ENCODE measurements around the gene PTPRN2. TPM values are rescaled to one million over a fixed set of nuclear protein-coding genes. Genes with fewer than 3 reads are reported as not detected.

The PTPRN2 gene
- total RNA-seq, 2 experiments from 2014 or later = 0.46 to 0.51 TPM

GRCh38 chr7:158028290-158028941 is 559.2 kb downstream of the PTPRN2 start:
- intact Hi-C loops (cut with DNase I, micrococcal nuclease) = no loop called here
- H3K27ac Mint-ChIP-seq = no peak overlapping the region

DNA sequence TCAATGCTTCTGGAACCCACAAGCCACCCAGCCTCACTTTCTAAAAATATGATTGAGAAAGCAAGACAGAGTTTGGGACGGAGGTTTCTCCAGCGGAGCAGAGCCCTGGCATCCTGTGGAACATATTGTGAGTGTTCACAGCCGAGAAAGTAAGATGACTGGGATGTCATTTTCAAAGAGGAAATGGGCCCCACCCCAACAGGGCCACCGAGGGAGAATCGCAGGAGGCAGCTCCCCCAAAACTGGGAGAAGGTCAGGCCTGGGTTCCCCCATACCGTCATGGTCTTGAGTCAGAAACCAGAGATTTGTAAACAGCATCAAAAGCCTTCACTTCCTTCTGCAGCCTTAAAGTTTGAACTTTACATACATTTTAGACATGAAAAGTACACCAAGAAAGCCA is 560.0 kb downstream of the PTPRN2 start:
- H3K4me1 Mint-ChIP-seq = no peaks in the 10 kb centered on the region
- DNase-seq (no peak), ATAC-seq (no peak)
- no peaks in the 10 kb centered on the region for H3K36me3 Mint-ChIP-seq (ENCODE audit: low read depth)
- H3K27me3 Mint-ChIP-seq = no peaks in the 10 kb centered on the region
- intact Hi-C loops (cut with DNase I, micrococcal nuclease) = no loop called here
- ChIA-PET POLR2A (no interaction called here), CTCF (interaction anchor here (0.7 kb wide), 1 partner anchor 12 kb away, joined by 4 read pairs; no protein-coding TSS in a partner anchor)
- H3K9me3 Mint-ChIP-seq (ENCODE audit: low read depth) = no peaks in the 10 kb centered on the region
- H3K27ac Mint-ChIP-seq = no peak overlapping the region
- H3K4me3 Mint-ChIP-seq = no peak overlapping the region

More at GRCh38 chr7:158028290-158028941, 559.2 kb downstream of the PTPRN2 start:
- Mint-ChIP-seq H3K4me1 (no peaks in the 10 kb centered on the region), H3K9me3 (ENCODE audit: low read depth) (no peaks in the 10 kb centered on the region), H3K4me3 (no peak overlapping the region), H3K36me3 (ENCODE audit: low read depth) (no peaks in the 10 kb centered on the region), H3K27me3 (no peaks in the 10 kb centered on the region)
- DNase-seq = no peak
- POLR2A ChIA-PET = no interaction called here
- CTCF ChIA-PET = interaction anchor here (0.7 kb wide), 1 partner anchor 12 kb away, joined by 4 read pairs; no protein-coding TSS in a partner anchor
- ATAC-seq = no peak

DNA sequence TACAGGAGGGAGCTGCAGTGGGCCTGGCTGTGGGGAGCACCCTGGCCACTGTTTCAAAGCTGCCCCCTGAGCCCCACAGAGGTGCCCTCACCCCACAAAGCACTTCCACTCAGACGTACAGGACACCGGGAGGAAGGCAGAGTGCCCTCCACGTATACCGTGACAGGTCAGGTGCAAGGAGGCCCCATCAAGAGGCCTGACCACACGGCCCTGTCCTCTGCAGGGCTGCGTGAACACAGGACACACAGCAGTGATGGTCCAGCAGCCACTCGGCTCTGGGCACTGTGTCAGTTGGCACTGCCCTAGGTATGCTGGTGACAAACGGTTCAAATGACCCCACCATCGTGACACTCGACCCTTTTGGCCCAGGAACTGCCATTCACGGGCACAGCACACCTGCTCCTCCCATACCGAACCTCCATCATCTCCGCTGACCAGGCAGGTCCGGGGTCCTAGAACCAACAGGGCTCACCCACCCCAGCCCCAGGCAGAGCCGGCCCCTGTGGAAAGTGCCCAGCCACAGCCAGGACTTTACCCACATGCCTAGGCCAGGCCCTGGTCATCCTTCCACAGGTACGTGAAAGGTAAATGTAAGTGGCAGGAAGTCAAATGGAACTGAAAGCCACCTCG is 560.9 kb downstream of the PTPRN2 start:
- DNase-seq = no peak
- H3K4me3 Mint-ChIP-seq = no peak overlapping the region
- H3K36me3 Mint-ChIP-seq (ENCODE audit: low read depth) = no peaks in the 10 kb centered on the region
- no peaks in the 10 kb centered on the region for H3K27me3 Mint-ChIP-seq
- no peak for ATAC-seq
- no peak overlapping the region for H3K27ac Mint-ChIP-seq
- H3K9me3 Mint-ChIP-seq (ENCODE audit: low read depth) = no peaks in the 10 kb centered on the region
- ChIA-PET POLR2A (no interaction called here), CTCF (no interaction called here)
- no peaks in the 10 kb centered on the region for H3K4me1 Mint-ChIP-seq
- intact Hi-C loops (cut with DNase I, micrococcal nuclease) = no loop called here

DNA sequence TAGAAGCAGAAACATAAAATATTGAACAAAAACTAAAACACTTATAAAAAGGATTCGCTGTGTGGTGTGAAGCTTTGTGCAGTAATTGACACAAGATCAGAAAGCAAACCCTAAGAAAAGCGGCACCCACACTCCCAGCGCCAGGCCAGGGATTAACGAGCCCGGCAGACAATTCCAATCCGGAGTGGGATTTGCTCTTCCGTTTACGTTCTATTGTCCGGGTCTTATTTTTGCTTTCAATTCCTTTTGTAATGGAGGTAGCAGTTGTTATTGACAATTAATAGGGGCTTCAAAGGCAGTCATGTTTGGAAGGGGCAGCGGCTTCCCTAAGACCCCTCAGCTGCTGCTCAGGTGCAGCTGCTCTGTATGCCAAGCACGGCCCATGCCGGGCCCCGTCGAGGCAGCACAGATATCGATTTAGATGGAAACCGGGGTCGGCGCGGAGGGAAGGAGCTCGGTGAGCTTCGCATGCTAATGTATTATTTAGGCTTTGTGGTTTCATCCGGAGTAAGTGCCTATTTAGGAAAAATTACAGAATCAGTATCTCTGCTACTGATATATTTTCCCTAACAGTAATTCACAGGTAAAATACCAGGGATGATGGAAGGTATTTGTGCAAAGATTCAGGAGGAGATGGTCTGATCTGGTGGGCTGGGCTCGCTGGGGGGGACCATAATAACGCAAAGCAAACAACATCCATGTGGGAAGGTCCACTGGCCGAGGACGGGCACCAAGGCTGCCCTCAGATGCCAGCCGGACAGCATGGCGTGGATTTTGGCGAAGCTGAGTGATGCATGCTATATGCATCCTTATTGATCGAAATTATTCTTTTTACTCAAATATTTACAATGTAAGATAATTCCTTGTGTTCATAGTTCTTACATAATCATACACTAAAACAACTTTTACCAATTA is 561.7 kb downstream of the PTPRN2 start:
- Mint-ChIP-seq H3K36me3 (ENCODE audit: low read depth) (no peaks in the 10 kb centered on the region), H3K4me3 (no peak overlapping the region), H3K4me1 (no peaks in the 10 kb centered on the region), H3K9me3 (ENCODE audit: low read depth) (no peaks in the 10 kb centered on the region), H3K27ac (no peak overlapping the region), H3K27me3 (no peaks in the 10 kb centered on the region)
- no peak for ATAC-seq
- intact Hi-C loops (cut with DNase I, micrococcal nuclease) = no loop called here
- ChIA-PET POLR2A (no interaction called here), CTCF (no interaction called here)
- no peak for DNase-seq

DNA sequence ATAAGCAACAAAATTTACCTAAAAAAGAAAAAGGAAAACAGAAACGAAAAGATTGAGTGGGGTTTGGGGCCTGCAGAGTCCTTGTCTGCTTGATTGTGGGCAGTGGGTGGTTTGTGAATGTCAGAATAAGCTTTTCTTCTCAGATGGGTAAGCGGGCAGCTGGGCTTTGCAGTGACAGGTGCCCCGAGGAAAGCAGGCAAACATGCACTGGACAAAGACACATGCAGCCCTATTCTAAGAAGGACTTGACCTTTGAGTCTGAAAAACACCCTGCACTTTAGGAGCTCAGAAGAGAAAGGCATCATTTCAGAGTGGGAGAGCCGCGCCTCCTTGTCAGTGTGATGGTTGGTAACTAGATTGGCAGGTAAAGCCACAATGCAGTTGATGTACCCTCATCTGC is 562.7 kb downstream of the PTPRN2 start:
- no peak for ATAC-seq
- Mint-ChIP-seq H3K9me3 (ENCODE audit: low read depth) (no peaks in the 10 kb centered on the region), H3K27me3 (no peaks in the 10 kb centered on the region), H3K36me3 (ENCODE audit: low read depth) (no peaks in the 10 kb centered on the region), H3K27ac (no peak overlapping the region), H3K4me1 (no peaks in the 10 kb centered on the region), H3K4me3 (no peak overlapping the region)
- DNase-seq = no peak
- intact Hi-C loops (cut with DNase I, micrococcal nuclease) = no loop called here
- ChIA-PET POLR2A (no interaction called here), CTCF (no interaction called here)

DNA sequence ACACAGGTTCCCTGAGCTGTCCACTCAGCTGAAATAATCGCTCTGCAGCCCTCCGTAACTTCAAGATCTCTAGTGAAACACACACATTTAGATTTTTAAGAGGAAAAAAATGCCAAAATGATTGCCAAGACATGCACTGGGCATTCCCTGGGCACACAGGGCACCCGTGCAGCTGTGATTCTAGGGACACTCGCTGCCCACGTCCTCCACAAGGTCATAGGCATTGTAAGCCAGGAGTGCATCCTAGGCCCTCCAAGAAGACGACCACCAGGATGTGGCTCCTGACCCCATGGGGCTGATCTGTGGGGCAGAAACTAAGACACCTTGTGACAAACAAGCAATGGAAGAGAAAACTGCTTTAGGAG is 563.3 kb downstream of the PTPRN2 start:
- POLR2A ChIA-PET = no interaction called here
- CTCF ChIA-PET = no interaction called here
- Mint-ChIP-seq H3K4me1 (no peaks in the 10 kb centered on the region), H3K27ac (no peak overlapping the region), H3K9me3 (ENCODE audit: low read depth) (no peaks in the 10 kb centered on the region), H3K36me3 (ENCODE audit: low read depth) (no peaks in the 10 kb centered on the region), H3K4me3 (no peak overlapping the region), H3K27me3 (no peaks in the 10 kb centered on the region)
- ATAC-seq (no peak), DNase-seq (no peak)
- intact Hi-C loops (cut with DNase I, micrococcal nuclease) = no loop called here

GRCh38 chr7:158023681-158024350 is 563.8 kb downstream of the PTPRN2 start:
- CTCF ChIA-PET = no interaction called here
- intact Hi-C loops (cut with DNase I, micrococcal nuclease) = no loop called here
- Mint-ChIP-seq H3K4me3 (no peak overlapping the region), H3K4me1 (no peaks in the 10 kb centered on the region), H3K9me3 (ENCODE audit: low read depth) (no peaks in the 10 kb centered on the region), H3K36me3 (ENCODE audit: low read depth) (no peaks in the 10 kb centered on the region), H3K27ac (no peak overlapping the region), H3K27me3 (no peaks in the 10 kb centered on the region)
- DNase-seq = no peak
- ATAC-seq = no peak
- POLR2A ChIA-PET = no interaction called here

- no peak overlapping the region for H3K27ac Mint-ChIP-seq
- no peaks in the 10 kb centered on the region for H3K36me3 Mint-ChIP-seq (ENCODE audit: low read depth)
- no peak overlapping the region for H3K4me3 Mint-ChIP-seq
- POLR2A ChIA-PET = no interaction called here
- no peak for DNase-seq
- no peaks in the 10 kb centered on the region for H3K9me3 Mint-ChIP-seq (ENCODE audit: low read depth)
- no peaks in the 10 kb centered on the region for H3K4me1 Mint-ChIP-seq
- CTCF ChIA-PET = no interaction called here
- H3K27me3 Mint-ChIP-seq = no peaks in the 10 kb centered on the region
- ATAC-seq = no peak
- intact Hi-C loops (cut with DNase I, micrococcal nuclease) = no loop called here
Measured at GRCh38 chr7:158023157-158023556, 564.5 kb downstream of the PTPRN2 start.

DNA sequence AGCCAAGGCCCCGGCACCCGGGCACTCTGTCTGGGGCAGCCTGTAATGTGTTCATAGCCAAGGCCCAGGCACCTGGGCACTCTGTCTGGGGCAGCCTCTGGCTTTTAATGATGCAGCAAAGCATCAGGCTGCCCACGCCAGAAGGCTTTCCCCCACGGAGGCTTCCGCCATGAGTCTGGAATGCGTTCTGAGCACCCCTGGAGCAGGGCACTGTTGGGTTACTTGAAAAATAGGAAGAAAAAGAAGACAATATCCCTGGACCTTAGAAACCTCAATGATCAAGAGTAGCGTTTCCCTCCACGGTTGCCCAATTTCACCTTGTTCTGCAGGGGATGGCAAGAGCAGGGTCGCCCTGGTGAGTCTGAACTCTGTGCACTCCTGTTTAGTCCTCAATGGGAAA is 565.0 kb downstream of the PTPRN2 start:
- no peaks in the 10 kb centered on the region for H3K4me1 Mint-ChIP-seq
- no peaks in the 10 kb centered on the region for H3K27me3 Mint-ChIP-seq
- no peak overlapping the region for H3K4me3 Mint-ChIP-seq
- no peaks in the 10 kb centered on the region for H3K36me3 Mint-ChIP-seq (ENCODE audit: low read depth)
- POLR2A ChIA-PET = no interaction called here
- H3K9me3 Mint-ChIP-seq (ENCODE audit: low read depth) = no peaks in the 10 kb centered on the region
- no peak for DNase-seq
- CTCF ChIA-PET = no interaction called here
- no peak overlapping the region for H3K27ac Mint-ChIP-seq
- ATAC-seq = no peak
- intact Hi-C loops (cut with DNase I, micrococcal nuclease) = no loop called here

GRCh38 chr7:158021836-158022235 is 565.8 kb downstream of the PTPRN2 start:
- ChIA-PET CTCF (no interaction called here), POLR2A (no interaction called here)
- intact Hi-C loops (cut with DNase I, micrococcal nuclease) = no loop called here
- H3K4me3 Mint-ChIP-seq = no peak overlapping the region
- no peaks in the 10 kb centered on the region for H3K27me3 Mint-ChIP-seq
- no peak for ATAC-seq
- no peak overlapping the region for H3K27ac Mint-ChIP-seq
- DNase-seq = no peak
- no peaks in the 10 kb centered on the region for H3K36me3 Mint-ChIP-seq (ENCODE audit: low read depth)
- no peaks in the 10 kb centered on the region for H3K9me3 Mint-ChIP-seq (ENCODE audit: low read depth)
- no peaks in the 10 kb centered on the region for H3K4me1 Mint-ChIP-seq

DNA sequence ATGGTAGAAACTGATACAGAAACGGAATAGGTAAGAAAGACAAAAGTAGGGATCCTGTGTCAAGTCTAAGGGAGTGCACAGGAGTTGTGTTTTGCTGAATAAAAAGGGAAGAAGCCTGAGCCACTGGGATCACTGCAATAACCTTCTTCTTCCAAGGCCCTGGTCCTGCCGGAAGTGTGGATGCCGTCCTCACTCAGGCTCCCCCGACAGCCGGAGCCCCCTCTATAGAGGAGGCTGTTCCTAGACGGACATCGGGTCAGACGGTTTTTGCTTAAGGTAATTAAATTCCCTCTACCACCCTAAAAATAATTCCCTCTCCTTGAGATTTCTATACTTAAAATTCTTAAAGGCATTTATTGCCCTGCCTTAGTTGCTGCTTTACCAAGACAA is 566.9 kb downstream of the PTPRN2 start:
- Mint-ChIP-seq H3K27ac (no peak overlapping the region), H3K27me3 (no peaks in the 10 kb centered on the region), H3K4me1 (no peaks in the 10 kb centered on the region), H3K36me3 (ENCODE audit: low read depth) (no peaks in the 10 kb centered on the region), H3K4me3 (no peak overlapping the region), H3K9me3 (ENCODE audit: low read depth) (no peaks in the 10 kb centered on the region)
- CTCF ChIA-PET = no interaction called here
- POLR2A ChIA-PET = no interaction called here
- DNase-seq (no peak), ATAC-seq (no peak)
- intact Hi-C loops (cut with DNase I, micrococcal nuclease) = no loop called here
